Measurements from ENCODE around the gene GPSM1. TPM values are rescaled to one million over a fixed set of nuclear protein-coding genes. Genes with fewer than 3 reads are reported as not detected.

GPSM1 gene
- total RNA-seq, 1 experiment from 2014 or later: 24.7 TPM

GRCh38 chr9:136307215-136307750, 20.1 kb upstream of the GPSM1 start:
- Histone ChIP-seq H2AK5ac (ENCODE audit: insufficient read length, low read length) (no peak overlapping the region), H2BK5ac (ENCODE audit: insufficient read length, low read length) (no peak overlapping the region), H3K79me1 (ENCODE audit: insufficient read depth, low read depth, low read length, poor library complexity, severe bottlenecking) (no peaks in the 10 kb centered on the region), H4K8ac (replicated peaks; ENCODE audit: insufficient read length, low read depth, low read length) (no peak overlapping the region), H3K9me3 (ENCODE audit: control insufficient read depth, low read depth, low read length) (no peaks in the 10 kb centered on the region), H3K4me2 (ENCODE audit: insufficient read depth, insufficient read length, low read length) (no peak overlapping the region), H3K27ac (ENCODE audit: insufficient read length, low read depth, low read length) (no peak overlapping the region), H4K20me1 (ENCODE audit: control insufficient read depth, insufficient read depth, insufficient read length) (no peaks in the 10 kb centered on the region), H2BK12ac (ENCODE audit: insufficient read length, low read depth, low read length) (no peak overlapping the region), H3K4ac (ENCODE audit: low read depth, low read length) (no peak overlapping the region), H3K56ac (ENCODE audit: insufficient read length, low read depth, low read length) (no peak overlapping the region), H3K18ac (ENCODE audit: insufficient read length, low read depth, low read length) (no peak overlapping the region), H3K4me1 (ENCODE audit: insufficient read depth, low read length) (no peaks in the 10 kb centered on the region), H3K14ac (ENCODE audit: insufficient read depth, low read length) (no peak overlapping the region), H2BK15ac (ENCODE audit: low read depth, low read length) (no peak overlapping the region), H3K9ac (ENCODE audit: extremely low read depth, insufficient read length, low read length) (no peak overlapping the region), H3K79me2 (ENCODE audit: insufficient read depth, low read length) (no peaks in the 10 kb centered on the region), H3T11ph (ENCODE audit: low read length) (no peak overlapping the region), H2BK20ac (ENCODE audit: low read depth, low read length, poor library complexity, severe bottlenecking) (no peak overlapping the region), H3K23ac (ENCODE audit: insufficient read length, low read depth, low read length) (no peak overlapping the region), H3K23me2 (ENCODE audit: insufficient read length, low read depth, low read length, poor library complexity, severe bottlenecking) (no peaks in the 10 kb centered on the region), H2AFZ (ENCODE audit: low read length) (no peak overlapping the region), H4K91ac (ENCODE audit: insufficient read length, low read depth, low read length) (no peak overlapping the region), H2BK120ac (ENCODE audit: low read depth, low read length, poor library complexity, severe bottlenecking) (no peak overlapping the region), H4K5ac (ENCODE audit: insufficient read length, low read depth, low read length) (no peak overlapping the region), H3K27me3 (ENCODE audit: insufficient read depth, low read length) (no peaks in the 10 kb centered on the region)
- H3K36me3 Mint-ChIP-seq (ENCODE audit: insufficient read depth in 1 of 3, low read depth in 3 of 3): no peaks in the 10 kb centered on the region
- TF ChIP-seq CTCF (conservative IDR thresholded peaks at IDR 0.05): no peak
- H3K9me3 Mint-ChIP-seq: no peaks in the 10 kb centered on the region
- no peak for DNase-seq
- no peak overlapping the region for H3K4me3 Mint-ChIP-seq
- WGBS (ENCODE audit: extremely low coverage, insufficient read length, low lambda C conversion rate): no CpG with 5 or more reads among the region's 4 CpGs
- H3K4me1 Mint-ChIP-seq: no peaks in the 10 kb centered on the region
- H3K27me3 Mint-ChIP-seq (ENCODE audit: low read depth): no peaks in the 10 kb centered on the region
- H3K27ac Mint-ChIP-seq: no peak overlapping the region
